Right lobe of liver (tissue), 6 donors: Measurements from ENCODE around the gene LRRC3. TPM values are rescaled to one million over a fixed set of nuclear protein-coding genes. Genes with fewer than 3 reads are reported as not detected.
"Not testable (repeated sequence)": the region's sequence is repeated elsewhere in the genome, so short reads cannot be mapped to it uniquely, and the experiment has no call there.

Source experiments
- ATAC-seq, 4 donors: fragments of 200-7000 bp; cut with Tn5 transposase; one replicate each; pipeline ENCODE4 v1.9.1; 2020; ENCODE audit warnings: mild to moderate bottlenecking in 4 of 4, moderate library complexity in 4 of 4
- DNase-seq, 3 donors: peaks; one replicate each; pipeline ENCODE4 v3.0.0-alpha.2; 2020
- H3K27ac ChIP-seq, 3 donors: fragments of 200-600 bp; one replicate each; pipeline ENCODE4 v1.8.0; 2022
- H3K27me3 ChIP-seq, 2 donors: fragments of 200-600 bp; one replicate each; pipeline ENCODE4 v1.8.0; 2022
- H3K36me3 ChIP-seq, 4 donors: fragments of 200-600 bp; sonication (generic) in 1 of 4; one replicate each; pipeline versions ENCODE4 v1.5.1 to v1.8.0; 2017 to 2022; ENCODE audit warnings: control low read depth in 1 of 4
- H3K4me1 ChIP-seq, 4 donors: fragments of 200-600 bp; sonication (generic) in 1 of 4; one replicate each; pipeline versions ENCODE4 v1.5.1 to v1.8.0; 2017 to 2022; ENCODE audit warnings: control low read depth in 1 of 4
- H3K4me3 ChIP-seq, 3 donors: fragments of 200-600 bp; one replicate each; pipeline ENCODE4 v1.8.0; 2022
- H3K9me3 ChIP-seq, 4 donors: fragments of 200-600 bp; sonication (generic) in 1 of 4; one replicate each; pipeline versions ENCODE4 v1.5.1 to v1.8.0; 2017 to 2022; ENCODE audit warnings: control low read depth in 1 of 4
- CTCF ChIP-seq, 4 donors: fragments of 200-600 bp in 3 of 4; fragments of 450-650 bp in 1 of 4; IDR thresholded peaks; one replicate each; pipeline versions ENCODE4 v1.5.1 to v1.8.0; 2016 to 2022; ENCODE audit warnings: antibody characterized with exemption in 4 of 4, mild to moderate bottlenecking in 2 of 4
- POLR2A ChIP-seq: fragments of 450-650 bp; IDR thresholded peaks from one replicate; pipeline ENCODE4 v1.6.1; 2017; ENCODE audit warnings: antibody characterized with exemption, mild to moderate bottlenecking
- WGBS: methylation state at CpG from one replicate; pipeline ENCODE4 v1.1.6; 2018; ENCODE audit warnings: low coverage, low lambda C conversion rate; ENCODE audit not compliant: insufficient coverage; ENCODE audit errors: missing lambda C conversion rate; 5-methylcytosine and 5-hydroxymethylcytosine counted together
- intact Hi-C, 2 donors: fragments of 100-400 bp; cut with DNase I; formaldehyde crosslinking; loops; one replicate each; pipeline versions ENCODE4 v1.11.2 to v1.14.1; 2022
- total RNA-seq, 6 experiments: library from RNA; depleted of rRNA in 2 of 6; stranded (reverse); fragments of >200 nt in 2 of 6; fragmentation: NEBNext Ultra II Directional in 3 of 6; extraction: Animal tissue kit (Norgen Biotek cat#: 25700) in 3 of 6; gene quantifications; one replicate each; pipeline versions ENCODE4 v1.1.0 to v1.2.4, GENCODE V29; 2016 to 2023
- donor health status: DM: no; HTN: yes; CAD: no.
- donor health status: DM: no; HTN: no; CAD: no.
- donor health status: DM: no; HTN: no; CAD: no.
- donor health status: DM: no; HTN: yes; CAD: no.
- donor health status: DM: no; HTN: yes; CAD: no.

Gene LRRC3
- total RNA-seq, 6 experiments from 2014 or later: 7.5 to 19.3 (median 13.9) TPM

GRCh38 chr21:44499631-44500030 is 44.3 kb downstream of the LRRC3 start:
- Histone ChIP-seq H3K36me3 (no peaks in the 10 kb centered on the region), H3K4me1 (no peaks in the 10 kb centered on the region), H3K27ac (no peak overlapping the region), H3K27me3 (no peaks in the 10 kb centered on the region), H3K4me3 (no peak overlapping the region), H3K9me3 (no peaks in the 10 kb centered on the region)
- no CpG with 5 or more reads among the region's 23 CpGs for WGBS
- DNase-seq (peak in 1 of 3 donors; percentile 21), ATAC-seq (peak in 1 of 4 donors; percentile 40)
- intact Hi-C loops: no loop called here
- TF ChIP-seq CTCF (IDR thresholded peaks at IDR 0.05): no peak
- no peak for TF ChIP-seq POLR2A

- peak in 1 of 4 donors; percentile 6 for ATAC-seq
- WGBS: 40% methylated on average over 3 of the region's 19 CpGs
Observed at GRCh38 chr21:44500111-44500510, 44.8 kb downstream of the LRRC3 start.

GRCh38 chr21:44502171-44502958 is 47.1 kb downstream of the LRRC3 start:
- TF ChIP-seq POLR2A: no peak
- no peak for TF ChIP-seq CTCF (IDR thresholded peaks at IDR 0.05)
- no peak overlapping the region for H3K4me3 ChIP-seq
- no peaks in the 10 kb centered on the region for H3K9me3 ChIP-seq
- WGBS: 82% methylated on average over 19 of the region's 27 CpGs
- intact Hi-C loops: no loop called here
- no peak overlapping the region for H3K27ac ChIP-seq
- no peaks in the 10 kb centered on the region for H3K27me3 ChIP-seq
- no peaks in the 10 kb centered on the region for H3K36me3 ChIP-seq
- ATAC-seq: no peak
- peak in 1 of 3 donors; percentile 14 for DNase-seq
- no peaks in the 10 kb centered on the region for H3K4me1 ChIP-seq

More at GRCh38 chr21:44500111-44500510, 44.8 kb downstream of the LRRC3 start:
- H3K9me3 ChIP-seq: no peaks in the 10 kb centered on the region
- intact Hi-C loops: no loop called here
- no peak overlapping the region for H3K27ac ChIP-seq
- H3K4me3 ChIP-seq: no peak overlapping the region
- no peaks in the 10 kb centered on the region for H3K4me1 ChIP-seq
- H3K27me3 ChIP-seq: no peaks in the 10 kb centered on the region
- TF ChIP-seq CTCF (IDR thresholded peaks at IDR 0.05): no peak
- no peak for TF ChIP-seq POLR2A
- peak in 1 of 3 donors; percentile 12 for DNase-seq
- no peaks in the 10 kb centered on the region for H3K36me3 ChIP-seq

- H3K9me3 ChIP-seq, ATAC-seq, H3K27me3 ChIP-seq, H3K36me3 ChIP-seq, H3K4me3 ChIP-seq, H3K27ac ChIP-seq, intact Hi-C loops, H3K4me1 ChIP-seq: not testable (repeated sequence)
- WGBS: 75% methylated on average over 36 of the region's 44 CpGs
- peak in 1 of 3 donors; percentile 11 for DNase-seq
Observed at GRCh38 chr21:44503006-44503889, 47.9 kb downstream of the LRRC3 start.
